Measurements from ENCODE around the gene GRM7.
A peak's percentile ranks its signal among the peaks of the same experiment; 100 is the strongest.

Gene GRM7

DNA sequence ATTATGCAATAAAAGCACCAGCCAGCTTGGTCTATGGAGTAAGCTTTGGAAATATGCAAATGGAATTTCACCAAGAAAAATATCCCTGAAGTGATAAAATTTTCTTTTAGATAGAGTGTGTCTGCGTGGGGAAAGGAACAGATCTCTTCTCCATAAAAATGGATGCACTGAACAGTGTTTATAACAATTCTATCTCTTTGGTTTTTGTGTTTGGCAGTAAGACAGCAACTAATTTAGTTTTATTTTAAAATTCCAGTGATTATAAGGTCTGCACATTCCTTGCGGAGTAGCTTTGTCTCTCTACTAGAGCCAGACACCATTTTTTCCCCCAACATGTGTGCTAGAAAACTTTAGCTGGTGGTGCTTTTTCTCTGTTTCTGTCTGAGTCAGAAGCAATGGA lies 712.4 kb downstream of the GRM7 start:
- DNase-seq: no peak

DNA sequence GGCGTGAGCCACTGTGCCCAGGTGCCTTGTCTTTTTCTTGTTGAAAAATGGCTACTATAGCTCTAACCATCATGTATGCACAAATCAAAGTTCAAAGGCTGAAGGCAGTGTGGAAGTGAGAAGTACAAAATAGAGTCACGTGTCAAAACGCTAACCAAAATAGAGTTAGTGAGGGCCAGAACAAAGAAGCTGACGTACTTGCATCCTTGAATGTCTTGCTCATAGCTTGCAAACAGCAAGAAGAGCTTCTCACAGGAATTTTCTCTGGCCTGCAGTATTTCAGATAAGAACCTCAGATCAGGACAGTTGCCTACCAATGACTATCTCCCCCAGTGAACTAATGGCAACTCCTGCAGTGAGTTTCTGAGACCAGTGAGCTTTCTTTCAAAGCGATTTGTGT lies 713.5 kb downstream of the GRM7 start:
- DNase-seq: no peak

DNA sequence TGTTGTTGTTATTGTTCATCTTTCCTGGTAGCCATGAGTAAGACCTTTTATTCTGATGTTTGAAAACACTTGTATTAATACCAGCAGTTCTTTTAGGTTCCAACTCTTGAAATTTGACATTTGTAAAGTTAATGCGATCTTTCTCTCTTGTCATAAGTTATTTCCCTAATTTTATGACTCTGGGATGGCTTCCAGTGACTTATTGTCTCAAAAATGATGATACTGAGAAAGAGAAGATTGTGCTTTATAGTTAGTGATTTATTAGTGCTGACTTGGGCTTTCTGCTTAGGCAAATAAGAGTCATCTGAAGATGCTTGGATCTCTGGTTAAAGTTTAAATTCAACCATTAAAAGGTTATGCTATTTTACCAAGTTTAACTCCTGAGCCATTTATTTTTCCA lies 715.2 kb downstream of the GRM7 start:
- no peak for DNase-seq

DNA sequence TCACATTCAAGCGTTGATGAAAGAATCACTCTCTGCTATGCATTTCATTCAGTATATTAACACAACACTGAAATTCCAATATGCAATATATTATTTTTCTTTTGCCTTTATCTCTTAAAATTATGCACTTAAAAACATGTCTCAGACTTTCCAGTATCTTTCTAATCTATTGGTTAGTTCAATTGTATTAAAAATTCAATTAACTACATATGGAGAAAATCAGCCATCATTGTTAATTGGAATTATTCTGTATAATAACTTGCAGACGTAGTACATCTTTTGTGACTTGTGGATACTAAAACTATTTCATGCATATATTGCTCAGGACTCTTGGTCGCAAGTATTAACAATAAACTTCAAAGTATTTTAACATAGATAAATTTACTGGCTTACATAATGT lies 715.6 kb downstream of the GRM7 start:
- DNase-seq: no peak

DNA sequence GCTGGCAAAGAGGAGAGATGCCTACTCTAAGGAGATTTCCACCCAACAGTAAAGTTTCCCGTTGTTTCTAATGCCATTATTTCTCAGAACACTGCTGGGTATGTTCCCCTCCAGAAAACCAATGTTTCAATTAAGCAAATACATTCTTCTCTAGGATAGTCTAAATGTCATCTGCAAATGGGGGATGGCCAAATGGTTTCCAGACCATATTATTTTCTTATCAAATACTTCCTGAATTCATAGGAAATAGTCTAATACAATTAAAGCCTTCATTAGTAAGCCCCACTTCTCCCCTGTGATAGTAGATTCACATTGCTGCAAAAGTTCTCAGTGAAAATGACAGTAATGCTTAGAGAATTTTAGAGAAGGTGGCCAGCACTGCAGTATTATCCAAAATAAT lies 716.6 kb downstream of the GRM7 start:
- no peak for DNase-seq

DNA sequence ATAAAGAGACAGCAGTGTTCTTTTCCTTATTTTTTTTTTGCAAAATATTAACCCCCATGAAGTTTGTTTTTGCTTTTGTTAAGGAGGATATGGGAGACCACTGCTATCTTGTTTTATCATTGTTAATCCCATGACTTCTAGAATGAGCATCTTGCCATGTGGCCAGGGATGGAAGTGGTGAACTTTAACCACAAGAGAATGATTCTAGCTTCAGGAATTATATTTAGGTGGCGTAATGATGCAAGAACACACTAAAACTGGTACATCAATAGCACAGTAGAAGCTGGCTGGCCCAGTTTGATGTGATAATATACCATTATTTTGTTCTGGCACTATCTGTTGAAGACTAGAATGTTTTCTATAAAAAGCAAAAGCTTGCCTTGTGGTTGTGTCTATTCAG lies 720.9 kb downstream of the GRM7 start:
- no peak for DNase-seq

DNA sequence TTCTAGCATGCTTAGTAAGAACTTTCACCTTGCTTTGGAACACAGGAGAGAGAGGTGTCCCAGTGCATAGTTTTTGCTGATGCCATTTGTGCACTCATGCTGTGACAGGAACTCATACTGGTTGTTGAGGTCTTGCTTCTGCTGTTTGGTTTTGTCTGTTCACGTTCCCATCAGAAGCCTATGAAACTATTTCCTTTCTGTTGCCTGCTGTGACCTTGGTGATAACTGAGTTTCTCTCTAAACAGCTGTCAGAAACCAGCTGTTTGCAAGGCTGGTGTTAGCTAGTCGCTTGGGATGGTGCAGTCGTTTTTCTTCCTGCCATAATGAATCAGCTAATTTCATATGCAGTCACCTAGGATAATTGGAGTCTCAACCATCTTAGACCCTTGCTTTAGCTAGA lies 724.1 kb downstream of the GRM7 start:
- no peak for DNase-seq

DNA sequence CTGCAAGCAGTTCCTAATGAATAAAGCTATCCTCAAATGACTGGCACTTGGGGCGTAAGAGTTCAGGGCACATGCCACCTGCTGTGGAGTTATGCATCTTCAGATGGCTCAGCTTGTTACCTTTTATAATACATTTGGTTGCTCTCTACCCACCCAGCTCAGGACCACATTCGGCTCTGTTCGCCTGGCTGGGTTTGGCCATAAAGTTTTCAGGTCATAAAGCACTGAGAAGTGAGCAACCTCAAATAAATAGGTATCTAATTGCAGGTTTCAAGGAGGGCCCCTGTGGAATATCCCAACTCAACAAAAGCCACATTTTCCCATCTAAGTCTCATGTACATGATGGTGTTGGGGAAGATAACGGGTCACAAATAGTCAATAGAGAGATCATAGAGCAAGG lies 727.3 kb downstream of the GRM7 start:
- DNase-seq: no peak

DNA sequence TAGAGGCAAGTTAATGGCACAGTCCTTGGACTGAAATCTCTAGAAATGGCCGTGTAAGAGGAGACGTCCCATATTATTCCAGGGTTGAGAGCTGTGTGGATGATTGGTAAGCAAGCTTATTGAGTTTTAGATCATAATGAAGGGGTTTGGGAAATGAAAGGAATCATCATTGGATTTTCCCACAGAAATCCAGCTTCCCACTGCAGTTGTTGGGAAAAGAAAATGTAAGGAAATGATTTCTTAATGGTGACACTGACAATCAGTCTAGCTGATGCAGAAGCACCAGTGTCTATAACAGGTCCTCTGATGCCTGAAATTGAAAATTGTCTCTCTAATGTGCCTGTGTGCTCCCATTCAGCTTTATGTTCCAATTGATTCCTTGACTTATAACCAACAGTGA lies 728.6 kb downstream of the GRM7 start:
- no peak for DNase-seq

DNA sequence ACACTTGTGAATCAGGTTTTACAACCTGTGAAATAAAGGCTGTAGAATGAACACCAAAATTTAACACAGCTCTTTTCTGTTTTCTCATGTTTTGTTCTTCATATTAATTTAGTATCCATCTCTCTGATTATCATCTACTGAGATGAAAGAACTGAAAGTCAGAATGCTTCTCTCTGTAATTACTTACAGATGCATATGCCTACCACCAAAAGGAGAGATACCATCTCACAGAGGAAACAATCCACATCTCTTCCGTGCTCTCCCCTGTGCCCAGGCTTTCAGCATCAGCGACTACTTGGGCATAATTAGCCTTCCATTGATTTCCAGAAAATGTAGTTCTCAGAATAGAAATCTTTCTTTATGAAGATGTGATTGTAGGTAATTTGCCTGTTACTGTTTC lies 741.4 kb downstream of the GRM7 start:
- no peak for DNase-seq

DNA sequence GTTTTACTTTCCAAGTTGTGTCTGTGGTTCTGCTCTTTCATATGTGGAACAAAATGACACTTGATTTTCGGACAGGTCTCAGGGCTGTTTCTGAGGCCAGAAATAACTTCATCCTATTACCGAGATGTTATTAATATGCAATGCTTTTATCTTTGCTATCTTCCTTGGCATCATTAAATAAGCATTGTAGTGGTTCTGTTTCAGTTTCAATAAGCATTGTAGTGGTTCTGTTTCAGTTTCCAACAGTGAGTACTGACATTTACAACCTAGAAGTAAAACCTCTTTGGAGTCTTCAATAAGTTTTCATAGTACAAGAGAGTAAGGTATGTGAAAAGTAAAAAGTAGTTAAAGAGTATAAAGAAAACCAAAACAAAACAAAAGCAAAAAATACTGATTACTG lies 746.2 kb downstream of the GRM7 start:
- no peak for DNase-seq

DNA sequence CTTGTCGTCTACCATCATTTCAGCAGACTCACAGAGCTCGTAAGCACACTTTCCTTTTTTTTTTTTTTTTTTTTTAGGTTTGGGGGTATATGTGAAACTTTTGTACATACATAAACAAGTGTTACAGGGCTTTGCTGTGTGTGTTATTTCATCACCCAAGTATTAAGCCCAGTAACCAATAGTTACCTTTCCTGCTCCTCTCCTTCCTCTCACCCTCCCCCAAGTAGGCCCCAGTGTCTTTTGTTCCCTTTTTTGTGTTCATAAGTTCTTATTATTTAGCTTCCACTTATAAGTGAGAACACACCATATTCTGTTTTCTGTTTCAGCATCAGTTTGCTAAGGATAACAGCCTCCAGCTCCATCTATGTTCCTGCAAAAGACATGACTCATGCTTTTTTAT lies 746.8 kb downstream of the GRM7 start:
- no peak for DNase-seq

DNA sequence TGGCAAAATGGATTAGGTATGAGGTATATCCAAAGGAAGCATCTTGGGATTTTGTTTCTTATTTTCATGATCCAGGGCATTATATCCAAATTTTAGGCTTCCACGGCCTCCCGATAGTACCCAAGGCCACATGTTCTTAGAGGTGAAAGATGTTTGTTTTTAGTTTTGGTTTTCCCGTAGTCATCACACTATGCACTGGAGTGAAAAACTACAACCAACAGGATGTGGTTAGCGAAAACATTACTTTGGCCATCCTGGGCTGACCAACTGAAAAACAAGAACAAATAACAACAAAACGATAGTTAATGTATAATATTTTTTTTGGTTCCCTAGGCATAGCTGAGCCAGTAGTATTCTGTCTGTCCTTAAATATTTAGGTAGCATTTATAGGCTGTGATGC lies 749.7 kb downstream of the GRM7 start:
- no peak for DNase-seq

DNA sequence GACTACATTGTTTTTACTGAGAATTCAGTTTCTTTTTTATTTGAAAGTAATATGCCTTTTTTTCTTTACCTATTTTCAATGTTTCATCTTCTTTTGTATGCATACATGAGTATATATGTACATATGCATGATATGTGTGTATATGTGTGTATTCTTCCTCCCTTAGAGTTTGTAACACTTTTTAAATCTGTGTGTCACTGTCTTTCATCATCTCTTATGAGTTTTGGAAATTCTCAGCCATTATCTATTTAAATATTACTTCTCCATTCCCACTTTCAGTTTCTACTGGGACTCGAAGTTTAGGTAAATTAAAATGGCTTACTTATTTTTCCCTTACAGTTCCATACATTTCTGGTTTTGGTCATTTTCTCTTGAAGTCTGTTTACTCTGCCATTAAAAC lies 754.1 kb downstream of the GRM7 start:
- DNase-seq: no peak

DNA sequence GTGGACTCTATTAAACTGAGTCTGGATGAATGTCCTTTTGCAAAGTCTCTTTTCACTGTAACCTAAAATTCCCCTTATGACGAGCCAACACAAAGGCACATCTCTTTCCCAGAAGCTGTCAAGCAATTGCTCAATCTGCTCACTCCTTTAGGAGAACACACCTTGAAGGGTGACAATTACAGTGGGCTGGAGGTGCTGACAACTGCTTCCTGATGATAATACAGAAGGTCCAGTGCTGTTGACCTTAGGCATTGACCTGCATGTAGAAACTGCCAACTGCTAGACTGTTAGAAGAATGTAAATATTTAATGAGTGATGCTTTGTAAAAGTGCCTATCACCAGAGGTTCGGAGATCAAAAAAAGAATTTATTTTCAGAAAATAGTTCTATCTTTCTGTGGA lies 757.7 kb downstream of the GRM7 start:
- DNase-seq: no peak

DNA sequence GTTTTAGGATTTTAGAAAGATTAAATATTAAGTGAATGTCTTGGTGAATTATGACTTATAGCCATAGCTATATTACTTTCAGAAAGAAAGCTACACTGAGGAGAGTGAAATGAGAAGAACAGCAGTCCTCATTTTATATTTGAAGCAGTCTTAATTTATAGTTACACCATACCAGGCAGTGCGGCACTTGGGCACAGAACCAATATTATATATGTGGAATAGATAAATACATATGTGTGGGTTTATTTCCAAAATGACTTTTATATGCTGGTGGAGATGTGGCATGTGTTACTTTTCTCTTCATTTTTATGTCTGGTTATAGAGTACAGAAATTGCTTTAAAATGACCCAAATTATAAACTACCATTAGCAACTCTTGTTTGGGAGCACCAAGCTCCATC lies 759.5 kb downstream of the GRM7 start:
- DNase-seq: no peak

DNA sequence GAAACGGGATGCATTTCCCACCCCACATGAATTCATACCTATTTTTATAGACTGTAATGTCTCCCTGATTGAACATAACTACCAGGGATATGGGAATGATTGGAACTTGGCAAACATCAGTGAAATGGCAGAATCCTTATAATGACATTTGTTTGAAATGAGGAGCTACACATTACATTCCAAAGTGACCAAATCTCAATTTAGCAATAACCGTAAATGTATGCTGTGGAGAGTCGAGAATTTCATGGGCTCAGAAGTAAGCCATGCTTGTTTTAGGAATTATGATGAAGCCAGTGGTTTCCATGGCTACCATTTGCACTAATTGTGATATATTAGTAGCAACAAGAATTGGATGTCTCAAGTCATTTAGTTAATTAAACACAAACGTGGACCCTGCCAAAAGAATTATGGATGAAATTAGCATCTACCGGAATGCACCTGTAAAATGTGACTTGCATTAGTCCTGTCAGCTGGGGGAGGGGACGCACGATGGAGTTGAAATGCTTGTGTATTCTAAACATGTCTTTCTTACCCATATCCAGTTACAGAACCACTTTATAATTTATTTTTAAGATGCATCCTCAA lies 760.2 kb downstream of the GRM7 start:
- no peak for DNase-seq

DNA sequence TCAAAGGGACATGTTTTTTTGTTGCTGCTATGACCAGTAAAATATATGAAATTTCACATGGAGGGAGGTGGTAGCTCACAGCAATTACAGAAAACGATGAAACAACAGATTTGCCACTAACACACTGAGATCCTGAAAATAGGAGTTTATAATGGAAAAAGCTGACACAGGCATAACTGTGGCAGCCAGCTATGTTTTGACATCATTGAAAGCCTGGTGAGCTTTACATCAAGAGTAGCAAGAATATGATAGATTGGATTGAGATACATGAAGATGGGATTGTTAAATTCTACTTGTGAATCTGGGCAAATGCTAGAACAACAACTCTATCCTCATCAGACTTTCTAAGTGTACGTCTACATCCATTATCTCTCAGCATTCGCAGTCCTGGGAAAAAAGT lies 760.7 kb downstream of the GRM7 start:
- DNase-seq: no peak

DNA sequence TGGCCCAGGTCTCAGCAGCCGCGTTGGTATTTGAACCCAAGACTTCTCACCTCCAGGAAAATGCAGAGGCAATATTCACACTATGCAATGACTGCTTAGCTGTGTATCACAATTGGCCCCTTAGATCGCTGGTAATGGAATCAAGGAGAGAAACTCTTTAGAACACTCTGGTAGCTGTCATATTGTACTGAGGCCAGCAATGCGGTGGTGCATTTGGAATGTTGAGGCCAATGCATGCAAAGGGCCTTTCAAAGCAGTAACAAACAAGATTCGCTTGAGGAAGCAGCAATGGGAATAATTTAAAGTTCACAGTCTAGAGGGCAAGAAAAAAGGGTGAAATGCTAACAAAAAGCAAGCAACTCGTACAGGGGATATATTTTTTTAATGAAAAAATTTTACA lies 764.1 kb downstream of the GRM7 start:
- no peak for DNase-seq

DNA sequence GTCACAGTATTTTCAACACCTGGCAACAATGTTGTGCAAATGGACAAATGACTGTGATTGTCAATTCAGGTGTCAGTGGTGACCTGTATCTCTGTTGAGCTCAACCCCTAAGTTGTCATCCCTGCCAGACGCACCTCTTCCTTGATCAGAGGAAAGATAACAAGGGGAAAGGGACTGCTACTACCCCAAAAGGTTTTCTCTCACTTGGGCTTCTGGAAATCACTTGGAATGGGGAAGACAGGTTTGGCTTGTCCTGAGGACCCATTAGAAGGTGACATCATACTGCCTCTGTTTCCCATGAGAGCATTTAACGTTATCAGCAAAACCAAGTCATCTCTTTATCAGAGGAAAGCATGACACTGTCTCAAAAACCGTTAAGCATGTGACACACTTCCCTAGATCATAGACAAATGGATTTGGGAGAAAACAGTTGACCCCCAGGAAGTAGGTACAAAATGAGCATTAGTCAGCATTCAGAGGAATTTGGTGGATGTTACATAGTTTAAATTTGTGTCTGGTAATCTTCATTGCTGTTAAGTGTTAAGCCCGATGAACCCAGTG lies 769.5 kb downstream of the GRM7 start:
- no peak for DNase-seq

DNA sequence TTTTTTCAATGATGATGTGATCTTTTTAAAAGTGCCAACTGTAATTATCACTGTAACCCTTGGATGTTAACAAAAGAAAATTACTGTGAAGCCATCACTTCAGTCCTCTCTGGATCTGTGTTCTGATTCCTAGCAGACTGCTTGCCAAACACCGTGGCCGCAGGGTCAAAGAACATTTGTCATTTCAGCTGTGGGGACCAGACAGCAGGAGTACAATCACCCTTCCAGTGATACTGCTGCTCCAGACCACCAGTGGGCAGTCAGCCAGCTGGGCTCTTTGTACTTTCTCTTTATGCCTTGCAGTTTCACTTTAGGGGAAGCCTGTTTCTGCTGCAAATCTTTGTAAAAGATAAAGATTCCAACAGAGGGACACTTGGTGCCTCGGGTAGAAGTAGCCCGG lies 770.0 kb downstream of the GRM7 start:
- DNase-seq: peak in 10 of 56 donors; percentile 1 to 42 (median 12)

DNA sequence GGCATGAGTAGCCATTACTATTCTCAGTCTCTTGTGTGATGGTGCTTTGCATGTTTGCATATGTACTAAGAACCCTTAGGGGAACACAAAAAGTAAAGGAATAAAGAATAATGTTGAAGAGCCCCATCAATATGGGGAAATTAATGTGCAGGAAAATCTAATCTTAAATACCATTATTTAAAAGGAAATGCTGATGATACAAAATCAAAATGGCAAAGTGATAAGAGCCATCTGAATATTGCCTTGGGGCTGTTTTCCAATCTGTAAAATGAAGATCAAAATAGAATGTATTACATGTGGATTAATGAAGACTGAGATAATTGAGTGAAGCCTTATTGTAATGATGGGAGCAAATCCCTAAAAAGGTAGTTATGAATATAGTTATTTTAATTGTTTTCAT lies 771.4 kb downstream of the GRM7 start:
- DNase-seq: no peak

DNA sequence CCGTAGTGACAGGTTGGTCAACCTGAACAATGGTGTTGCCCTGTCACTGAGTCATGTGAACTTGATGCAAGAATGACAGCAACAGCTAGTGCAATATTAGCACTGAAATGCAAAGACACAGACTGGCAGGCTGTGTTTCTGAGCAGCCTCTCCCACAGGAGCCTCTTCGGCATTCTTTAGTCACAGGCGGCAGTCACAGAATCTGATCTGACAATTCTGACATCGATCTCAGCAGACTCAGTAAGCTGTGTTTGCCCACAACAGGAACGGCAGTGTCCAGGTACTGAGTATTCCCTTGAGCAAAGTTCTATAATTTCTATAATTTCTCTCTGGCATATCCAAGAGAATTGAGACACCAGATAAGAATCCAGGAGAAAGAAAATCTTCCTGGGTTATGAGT lies 776.8 kb downstream of the GRM7 start:
- DNase-seq: no peak

DNA sequence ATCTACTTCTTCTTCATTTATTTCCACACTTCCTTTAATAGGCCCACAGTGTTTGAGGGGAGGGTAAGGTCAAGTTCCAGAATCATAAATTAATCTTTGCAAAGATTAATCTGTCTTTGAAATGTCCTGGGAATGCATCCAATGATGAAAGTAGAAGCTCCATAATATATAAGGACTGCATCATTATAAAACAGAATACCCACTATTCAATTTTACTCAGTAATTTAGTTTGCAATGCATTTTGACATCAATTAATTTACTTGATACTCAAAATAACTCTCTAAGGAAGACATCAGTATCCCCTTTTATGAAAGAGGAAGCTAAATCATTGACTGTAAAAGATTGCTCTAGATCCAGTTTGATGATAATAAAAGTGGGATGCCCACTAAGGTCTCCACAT lies 777.2 kb downstream of the GRM7 start:
- DNase-seq: no peak

All from amygdala (tissue), 56 donors.